NCI-H1048 (cell line): ENCODE measurements around the gene DOC2B.
"Not testable (repeated sequence)": the region's sequence is repeated elsewhere in the genome, so short reads cannot be mapped to it uniquely, and the experiment has no call there.

Source experiments
- DNase-seq: peaks from one replicate; lab custom pipeline; 2025; lab: John Stamatoyannopoulos, UW

The DOC2B gene

GRCh38 chr17:181245-182049 is at the start of gene DOC2B:
Gene DOC2B (minus strand): TSS chr17:181650. CDS start chr17:181479, 171 bp downstream.
- no peak for DNase-seq

GRCh38 chr17:230395-230770 is 48.9 kb upstream of the DOC2B start:
- no peak for DNase-seq

- no peak for DNase-seq
These were observed 48.4 kb upstream of the DOC2B start for GRCh38 chr17:229709-230394.

- no peak for DNase-seq
These were observed 47.7 kb upstream of the DOC2B start for GRCh38 chr17:228951-229708.

GRCh38 chr17:227946-228615 is 46.6 kb upstream of the DOC2B start:
- no peak for DNase-seq

- DNase-seq = no peak
These were observed 45.9 kb upstream of the DOC2B start for GRCh38 chr17:227078-227945.

- no peak for DNase-seq
These were observed 44.9 kb upstream of the DOC2B start for GRCh38 chr17:226108-227077.

GRCh38 chr17:225551-225950 is 44.1 kb upstream of the DOC2B start:
- DNase-seq = no peak

GRCh38 chr17:224576-224975 is 43.1 kb upstream of the DOC2B start:
- DNase-seq = not testable (repeated sequence)

GRCh38 chr17:223723-224471 is 42.4 kb upstream of the DOC2B start:
- no peak for DNase-seq

GRCh38 chr17:222172-222571 is 40.7 kb upstream of the DOC2B start:
- DNase-seq = no peak

- no peak for DNase-seq
These were observed 38.2 kb upstream of the DOC2B start for GRCh38 chr17:219696-220095.

GRCh38 chr17:218432-219110 is 37.1 kb upstream of the DOC2B start:
- no peak for DNase-seq

- no peak for DNase-seq
These were observed 35.2 kb upstream of the DOC2B start for GRCh38 chr17:216625-217024.

- not testable (repeated sequence) for DNase-seq
These were observed 34.4 kb upstream of the DOC2B start for GRCh38 chr17:215563-216478.

- DNase-seq = no peak
These were observed 33.5 kb upstream of the DOC2B start for GRCh38 chr17:214881-215331.

- DNase-seq = no peak
These were observed 32.0 kb upstream of the DOC2B start for GRCh38 chr17:213286-214105.
